Calu3 (cell line): Measurements from ENCODE around the gene ARL13B. TPM values are rescaled to one million over a fixed set of nuclear protein-coding genes. Genes with fewer than 3 reads are reported as not detected.

Experiments
- BruUV-seq: library from RNA; stranded (reverse); fragments of 400-500 nt; replicated peaks from 2 replicates; lab custom pipeline; 2021; lab: Mats Ljungman, UMichigan
- CTCF ChIA-PET: fragments of 300-600 bp; sonication (Branson Sonifier 250); formaldehyde crosslinking; loops from one replicate; lab custom pipeline; 2022; ENCODE audit warnings: antibody characterized with exemption; lab: Charles Lee
- DNase-seq: peaks from one replicate; pipeline ENCODE4 v3.0.0; 2022
- H3K27ac Mint-ChIP-seq: one replicate; pipeline ENCODE4 v1.8.0; 2022; ENCODE audit warnings: mixed read lengths; ENCODE audit not compliant: unreplicated experiment
- H3K27me3 Mint-ChIP-seq: one replicate; pipeline ENCODE4 v1.8.0; 2022; ENCODE audit warnings: mixed read lengths; ENCODE audit not compliant: unreplicated experiment
- H3K36me3 Mint-ChIP-seq: one replicate; pipeline ENCODE4 v1.8.0; 2022; ENCODE audit warnings: mild to moderate bottlenecking, moderate library complexity, mixed read lengths; ENCODE audit not compliant: insufficient read depth, unreplicated experiment
- H3K4me1 Mint-ChIP-seq: one replicate; pipeline ENCODE4 v1.8.0; 2022; ENCODE audit warnings: mild to moderate bottlenecking, low read depth, mixed read lengths; ENCODE audit not compliant: unreplicated experiment
- H3K4me3 Mint-ChIP-seq: one replicate; pipeline ENCODE4 v1.8.0; 2022; ENCODE audit warnings: mild to moderate bottlenecking, low read depth, moderate library complexity, mixed read lengths; ENCODE audit not compliant: unreplicated experiment
- H3K9me3 Mint-ChIP-seq: one replicate; pipeline ENCODE4 v1.8.0; 2022; ENCODE audit warnings: low read depth, mixed read lengths; ENCODE audit not compliant: unreplicated experiment
- intact Hi-C: fragments of 100-400 bp; cut with micrococcal nuclease; formaldehyde crosslinking; loops from one replicate; pipeline ENCODE4 v1.10.0; 2022; ENCODE audit not compliant: unreplicated experiment
- total RNA-seq: library from RNA; stranded (reverse); gene quantifications from 2 replicates; pipeline ENCODE4 v1.2.3, GENCODE V29; 2022
- TF ChIP-seq, protein P1 (sequence below): fragments of 200-600 bp; IDR thresholded peaks from one replicate; pipeline ENCODE4 v1.8.0; 2022; ENCODE audit warnings: antibody characterized with exemption; ENCODE audit not compliant: unreplicated experiment

The ARL13B gene
- total RNA-seq, 1 experiment from 2014 or later, result 7.8 TPM

DNA sequence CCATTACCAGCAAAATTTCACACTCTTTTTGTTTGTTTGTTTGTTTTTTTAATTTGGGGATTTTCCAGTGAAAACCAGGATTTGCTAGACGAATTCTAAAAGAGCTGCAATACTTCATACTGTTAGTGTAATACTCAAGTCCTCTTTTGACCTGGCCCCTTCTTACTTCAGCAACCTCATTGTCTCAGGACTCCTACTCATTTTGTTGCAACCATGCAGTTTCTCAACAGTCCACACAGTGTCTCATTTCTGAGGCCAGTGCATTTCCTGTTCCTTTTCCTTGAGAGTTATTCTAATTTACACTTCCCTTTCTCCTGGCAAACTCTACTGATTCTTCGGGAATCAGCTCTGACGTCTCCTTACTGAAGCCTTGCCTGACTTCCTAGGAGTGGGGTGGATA lies 118.5 kb downstream of the ARL13B start:
- no peaks in the 10 kb centered on the region for H3K9me3 Mint-ChIP-seq
- TF ChIP-seq, protein P1, sequence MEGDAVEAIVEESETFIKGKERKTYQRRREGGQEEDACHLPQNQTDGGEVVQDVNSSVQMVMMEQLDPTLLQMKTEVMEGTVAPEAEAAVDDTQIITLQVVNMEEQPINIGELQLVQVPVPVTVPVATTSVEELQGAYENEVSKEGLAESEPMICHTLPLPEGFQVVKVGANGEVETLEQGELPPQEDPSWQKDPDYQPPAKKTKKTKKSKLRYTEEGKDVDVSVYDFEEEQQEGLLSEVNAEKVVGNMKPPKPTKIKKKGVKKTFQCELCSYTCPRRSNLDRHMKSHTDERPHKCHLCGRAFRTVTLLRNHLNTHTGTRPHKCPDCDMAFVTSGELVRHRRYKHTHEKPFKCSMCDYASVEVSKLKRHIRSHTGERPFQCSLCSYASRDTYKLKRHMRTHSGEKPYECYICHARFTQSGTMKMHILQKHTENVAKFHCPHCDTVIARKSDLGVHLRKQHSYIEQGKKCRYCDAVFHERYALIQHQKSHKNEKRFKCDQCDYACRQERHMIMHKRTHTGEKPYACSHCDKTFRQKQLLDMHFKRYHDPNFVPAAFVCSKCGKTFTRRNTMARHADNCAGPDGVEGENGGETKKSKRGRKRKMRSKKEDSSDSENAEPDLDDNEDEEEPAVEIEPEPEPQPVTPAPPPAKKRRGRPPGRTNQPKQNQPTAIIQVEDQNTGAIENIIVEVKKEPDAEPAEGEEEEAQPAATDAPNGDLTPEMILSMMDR, result no peak
- no peaks in the 10 kb centered on the region for H3K27me3 Mint-ChIP-seq
- CTCF ChIA-PET, result no interaction called here
- intact Hi-C loops, result no loop called here
- no TSS peak for BruUV-seq
- no peaks in the 10 kb centered on the region for H3K4me1 Mint-ChIP-seq
- H3K4me3 Mint-ChIP-seq, result no peak overlapping the region
- H3K36me3 Mint-ChIP-seq, result no peaks in the 10 kb centered on the region
- no peak for DNase-seq
- no peak overlapping the region for H3K27ac Mint-ChIP-seq

DNA sequence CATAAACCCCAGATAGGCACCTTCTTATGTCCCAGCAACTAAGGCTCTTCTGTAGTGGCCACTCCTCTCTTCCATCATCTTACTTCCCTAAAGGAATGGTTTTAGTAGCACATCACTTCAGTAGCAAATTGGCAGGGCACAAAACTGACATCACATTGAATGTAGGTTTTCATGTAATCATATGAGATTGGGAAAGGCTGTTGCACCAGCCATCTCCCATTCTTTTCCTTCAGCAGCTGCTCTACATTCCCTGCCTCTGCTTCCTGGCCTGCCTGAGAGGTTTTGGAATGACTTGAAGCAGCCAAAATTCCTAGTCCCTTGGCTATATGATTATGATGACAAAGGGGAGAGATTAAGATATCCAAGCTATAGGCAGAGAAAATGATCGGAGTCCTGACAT lies 119.4 kb downstream of the ARL13B start:
- Mint-ChIP-seq H3K27me3 (no peaks in the 10 kb centered on the region), H3K4me3 (no peak overlapping the region), H3K9me3 (no peaks in the 10 kb centered on the region), H3K4me1 (no peaks in the 10 kb centered on the region), H3K36me3 (no peaks in the 10 kb centered on the region), H3K27ac (no peak overlapping the region)
- BruUV-seq, result no TSS peak
- CTCF ChIA-PET, result no interaction called here
- intact Hi-C loops, result no loop called here
- no peak for DNase-seq
- TF ChIP-seq, protein P1, result no peak

DNA sequence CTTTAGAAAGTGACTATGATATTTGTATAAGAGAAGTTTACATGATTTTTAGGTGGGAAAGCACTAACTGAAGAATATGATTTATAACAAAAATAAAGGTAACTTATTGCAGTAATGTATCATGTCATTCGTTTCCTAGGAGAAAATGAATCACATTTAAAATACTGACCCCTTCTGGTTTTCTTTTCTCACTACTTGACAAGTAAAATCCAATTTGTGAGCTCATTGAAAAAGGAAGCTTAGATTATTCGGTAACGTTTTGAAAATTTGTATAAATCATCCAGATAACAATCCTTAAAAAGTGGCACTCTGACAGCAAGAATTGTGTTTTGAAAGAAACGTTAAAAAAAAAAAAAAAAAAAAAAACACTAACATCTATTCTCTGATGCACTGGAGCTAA lies 121.9 kb downstream of the ARL13B start:
- Mint-ChIP-seq H3K27ac (no peak overlapping the region), H3K9me3 (no peaks in the 10 kb centered on the region), H3K36me3 (no peaks in the 10 kb centered on the region), H3K4me1 (no peaks in the 10 kb centered on the region), H3K4me3 (no peak overlapping the region), H3K27me3 (no peaks in the 10 kb centered on the region)
- intact Hi-C loops, result loop anchor here (10.0 kb wide), 1 partner anchor 97 kb away; no protein-coding TSS in a partner anchor
- CTCF ChIA-PET, result interaction anchor here (0.7 to 0.9 kb wide), 4 partner anchors 21 to 180 kb away, joined by 4 to 9 read pairs (median 6); no protein-coding TSS in a partner anchor
- DNase-seq, result no peak
- no TSS peak for BruUV-seq
- TF ChIP-seq, protein P1, result no peak

Other genes with a start within 250 kb of the ARL13B start
- 1.3 and 2.6 TPM in 2 replicates for gene PROS1, start 6.3 kb upstream of the ARL13B start, total RNA-seq
- gene STX19, start 48.4 kb downstream of the ARL13B start, total RNA-seq, result 5.1 and 5.2 TPM in 2 replicates
- 5.0 and 5.4 TPM in 2 replicates for gene DHFR2, start 82.8 kb downstream of the ARL13B start, total RNA-seq
- 10.1 and 13.6 TPM in 2 replicates for gene NSUN3, start 82.9 kb downstream of the ARL13B start, total RNA-seq